ENCODE measurements around the gene SOX13. TPM values are rescaled to one million over a fixed set of nuclear protein-coding genes. Genes with fewer than 3 reads are reported as not detected.

Gene SOX13
- total and polyA plus RNA-seq, 9 of the 15 experiments (the other 6 are each of a cell fraction or from before 2014, with no cell fraction given) = 0.03 to 0.35 (median 0.06) TPM; not detected in 5

DNA sequence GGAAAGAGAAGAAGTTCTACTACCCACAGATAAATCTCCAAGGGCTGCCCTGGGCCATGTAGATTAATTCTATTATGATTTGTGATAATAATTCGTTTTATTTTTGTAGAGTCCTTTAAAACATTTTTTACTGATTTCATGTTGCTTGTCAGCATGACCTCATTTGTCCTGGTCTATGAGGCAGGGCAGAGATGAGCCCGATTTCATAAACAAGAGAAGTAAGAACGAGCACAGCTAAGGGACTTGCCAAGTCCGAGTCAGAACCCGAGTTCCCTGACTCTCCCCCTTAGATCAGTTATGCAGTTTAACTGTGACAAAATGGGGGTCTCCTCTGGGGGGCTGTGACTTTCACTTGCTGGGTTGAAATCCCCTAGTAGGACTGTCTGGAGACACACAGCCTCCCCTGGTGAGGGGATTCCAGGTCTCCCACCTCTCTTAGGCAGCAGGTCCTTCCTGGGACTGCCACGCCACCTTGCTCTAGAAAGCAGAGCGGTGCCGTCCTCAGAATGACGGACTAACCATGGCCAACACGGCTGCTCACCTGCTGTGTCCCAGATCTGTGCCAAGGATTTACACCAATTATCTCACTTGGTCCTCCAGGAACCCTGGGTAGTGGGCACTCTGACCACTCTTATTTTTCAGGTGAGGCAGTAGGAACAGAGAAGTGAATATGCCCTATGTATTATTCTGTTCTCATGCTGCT is 31.0 kb upstream of the SOX13 start:
- in situ Hi-C loops (cut with MboI) (no loop called here), intact Hi-C loops (cut with micrococcal nuclease) (no loop called here)
- Histone ChIP-seq H3K4me2 (ENCODE audit: insufficient read depth, low read length) (no peak overlapping the region), H3K27ac (ENCODE audit: extremely low read depth, low read depth, low read length) (no peak overlapping the region), H3K9ac (ENCODE audit: insufficient read depth in 1 of 2, low read depth in 2 of 2, low read length in 2 of 2) (no peak overlapping the region), H3K9me1 (ENCODE audit: control insufficient read depth, insufficient read depth, low read length) (no peaks in the 10 kb centered on the region), H4K20me1 (replicated peaks; ENCODE audit: control insufficient read depth, insufficient read depth, low read length) (no peaks in the 10 kb centered on the region), H3K79me2 (ENCODE audit: control insufficient read depth, insufficient read depth, low read length) (no peaks in the 10 kb centered on the region), H3K4me1 (replicated peaks in 1 of 2; ENCODE audit: control insufficient read depth in 2 of 2, insufficient read depth in 2 of 2, low read length in 2 of 2) (no peaks in the 10 kb centered on the region), H3K36me3 (ENCODE audit: control insufficient read depth, insufficient read depth, low read length) (no peaks in the 10 kb centered on the region), H3K9me3 (replicated peaks; ENCODE audit: control insufficient read depth, insufficient read depth, low read depth, low read length) (no peaks in the 10 kb centered on the region), H3K4me3 (no peak overlapping the region), H2AFZ (ENCODE audit: low read depth, low read length) (no peak overlapping the region), H3K27me3 (ENCODE audit: control insufficient read depth in 2 of 2, insufficient read depth in 2 of 2, low read length in 2 of 2) (peaks cover 11 to 50% of the 10 kb centered on the region in 2 experiments)
- WGBS (ENCODE audit: insufficient coverage, low coverage, missing lambda C conversion rate) = 0% methylated on average over 10 of the region's 10 CpGs
- ChIA-PET CTCF (ENCODE audit: low intra/inter-chr PET ratio) (no interaction called here), POLR2A (no interaction called here)
- no peak for ATAC-seq
- BruUV-seq (replicated peaks) = no TSS peak
- FAIRE-seq = no peak
- TF ChIP-seq CEBPG (CRISPR knock-in tag; IDR thresholded peaks at IDR 0.05) (no peak), CEBPG (tag; conservative IDR thresholded peaks at IDR 0.05 in 1 of 2, IDR thresholded peaks at IDR 0.05 in 1 of 2) (no peak), RFX5 (IDR thresholded peaks at IDR 0.05; ENCODE audit: low read depth, low read length) (no peak), CC2D1A (IDR thresholded peaks at IDR 0.05) (no peak), BACH1 (tag; IDR thresholded peaks at IDR 0.05) (no peak), NR0B1 (IDR thresholded peaks at IDR 0.05; ENCODE audit: partially characterized antibody) (no peak), USF1 (CRISPR knock-in tag; IDR thresholded peaks at IDR 0.05) (no peak), ZNF41 (CRISPR knock-in tag; conservative IDR thresholded peaks at IDR 0.05) (no peak), SMARCC2 (IDR thresholded peaks at IDR 0.05; ENCODE audit: low read depth) (no peak), HDAC2 (IDR thresholded peaks at IDR 0.05) (no peak), TCF7 (IDR thresholded peaks at IDR 0.05; ENCODE audit: borderline replicate concordance) (no peak), GTF2B (IDR thresholded peaks at IDR 0.05; ENCODE audit: extremely low read depth, insufficient read length) (no peak)
- DNase-seq (ENCODE audit: extremely low read depth in 1 of 4, low spot score in 3 of 4) = no peak
